Breast epithelium (tissue), 3 donors: ENCODE data around the gene IRF2BPL.

Experiments used
- POLR2A ChIP-seq: fragments of 450-650 bp; IDR thresholded peaks from one replicate; pipeline ENCODE4 v1.6.1; 2016; ENCODE audit warnings: antibody characterized with exemption, mild to moderate bottlenecking, moderate library complexity
- POLR2AphosphoS5 ChIP-seq, 3 donors: sonication (generic); formaldehyde crosslinking; IDR thresholded peaks; one replicate each; pipeline ENCODE4 v1.6.1; 2017; ENCODE audit warnings: antibody characterized with exemption in 3 of 3

DNA sequence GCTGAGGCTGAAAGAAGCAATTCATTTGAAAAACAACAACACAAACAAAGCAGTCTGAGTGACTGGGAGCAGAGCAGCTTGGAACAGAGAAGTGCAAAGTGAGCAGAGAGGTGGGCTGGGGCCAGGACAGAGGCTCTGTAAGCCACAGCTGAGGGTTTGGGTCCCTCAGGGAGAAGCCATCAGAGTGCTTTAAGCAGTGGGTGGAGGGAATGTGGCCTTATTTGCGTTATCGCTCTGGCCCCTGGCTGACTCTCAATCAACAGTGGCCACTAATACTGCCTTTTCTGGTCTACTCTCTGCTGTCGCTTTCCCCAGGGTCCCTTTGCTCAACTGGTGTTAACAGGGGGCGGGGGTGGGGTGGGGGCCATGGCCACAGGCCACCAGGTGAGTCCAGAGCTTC lies 44.2 kb downstream of the IRF2BPL start:
- TF ChIP-seq POLR2AphosphoS5 (IDR thresholded peaks at IDR 0.05): no peak
- TF ChIP-seq POLR2A: no peak
